Esophagus squamous epithelium (tissue), 4 donors: ENCODE data around the gene GSK3A.

Experiments used
- CTCF ChIP-seq, 6 experiments: fragments of 450-650 bp in 4 of 6; fragments of 200-600 bp in 2 of 6; sonication (generic) in 2 of 6; IDR thresholded peaks; one replicate each; pipeline ENCODE4 v1.5.1; 2016 to 2019; ENCODE audit warnings: antibody characterized with exemption in 6 of 6, mild to moderate bottlenecking in 4 of 6, moderate library complexity in 4 of 6
- POLR2A ChIP-seq, 4 donors: fragments of 450-650 bp; IDR thresholded peaks; one replicate each; pipeline ENCODE4 v1.6.1; 2017; ENCODE audit warnings: antibody characterized with exemption in 4 of 4, mild to moderate bottlenecking in 4 of 4, moderate library complexity in 3 of 4

- TF ChIP-seq CTCF (IDR thresholded peaks at IDR 0.05) (no peak), POLR2A (IDR thresholded peaks at IDR 0.05) (no peak)
Measured at GRCh38 chr19:42197375-42197817, 45.0 kb downstream of the GSK3A start.
